Smooth muscle cell (in vitro differentiated cells): ENCODE measurements around the gene ABCC1. TPM values are rescaled to one million over a fixed set of nuclear protein-coding genes. Genes with fewer than 3 reads are reported as not detected.

Source experiments
- DNase-seq: peaks from one replicate; lab custom pipeline; 2025; ENCODE audit not compliant: unreplicated experiment; lab: John Stamatoyannopoulos, UW
- H2AFZ ChIP-seq: fragments of 200-600 bp; sonication (generic); 2 replicates; pipeline ENCODE4 v1.6.0; 2016; ENCODE audit warnings: antibody characterized with exemption, low read depth, mild to moderate bottlenecking
- H3F3A ChIP-seq: fragments of 200-600 bp; sonication (generic); 2 replicates; pipeline ENCODE4 v1.6.0; 2017; ENCODE audit warnings: antibody characterized with exemption, low read depth
- H3K27ac ChIP-seq: fragments of 200-600 bp; sonication (generic); 2 replicates; pipeline ENCODE4 v1.5.1; 2016; ENCODE audit warnings: low read depth, mild to moderate bottlenecking
- H3K27me3 ChIP-seq: fragments of 200-600 bp; sonication (generic); 2 replicates; pipeline ENCODE4 v1.6.1; 2016; ENCODE audit warnings: low read depth, mild to moderate bottlenecking
- H3K36me3 ChIP-seq: fragments of 200-600 bp; sonication (generic); 2 replicates; pipeline ENCODE4 v1.5.1; 2016; ENCODE audit warnings: low read depth
- H3K4me1 ChIP-seq: fragments of 200-600 bp; sonication (generic); 2 replicates; pipeline ENCODE4 v1.5.1; 2016; ENCODE audit warnings: low read depth
- H3K4me2 ChIP-seq: fragments of 200-600 bp; sonication (generic); 2 replicates; pipeline ENCODE4 v1.6.0; 2016; ENCODE audit warnings: mild to moderate bottlenecking
- H3K4me3 ChIP-seq: fragments of 200-600 bp; sonication (generic); 2 replicates; pipeline ENCODE4 v1.5.1; 2016; ENCODE audit warnings: mild to moderate bottlenecking
- H3K79me2 ChIP-seq: fragments of 200-600 bp; sonication (generic); 2 replicates; pipeline ENCODE4 v1.6.0; 2016; ENCODE audit warnings: low read depth, mild to moderate bottlenecking
- H3K9ac ChIP-seq: fragments of 200-600 bp; sonication (generic); 2 replicates; pipeline ENCODE4 v1.6.0; 2016; ENCODE audit warnings: low read depth
- H3K9me3 ChIP-seq: fragments of 200-600 bp; sonication (generic); replicated peaks from 2 replicates; pipeline ENCODE4 v1.5.1; 2016; ENCODE audit warnings: low read depth
- H4K20me1 ChIP-seq: fragments of 200-600 bp; sonication (generic); 2 replicates; pipeline ENCODE4 v1.6.0; 2016; ENCODE audit warnings: low read depth
- WGBS: methylation state at CpG from one replicate; pipeline ENCODE4 v1.1.7; 2016; ENCODE audit warnings: low lambda C conversion rate; 5-methylcytosine and 5-hydroxymethylcytosine counted together
- polyA plus RNA-seq: library from polyadenylated mRNA; unstranded; fragments of >200 nt; fragmentation: Nextera tagmentation; extraction: Ambion mirVana; gene quantifications from 2 replicates; pipeline ENCODE4 v1.2.1, GENCODE V29; 2016
- total RNA-seq: library from RNA; depleted of rRNA; stranded (reverse); fragments of >200 nt; gene quantifications from 2 replicates; pipeline ENCODE4 v1.2.3, GENCODE V29; 2014
- TF ChIP-seq, protein P1 (sequence below): fragments of 200-600 bp; sonication (generic); IDR thresholded peaks from 2 replicates; pipeline ENCODE4 v1.5.1; 2017; ENCODE audit warnings: borderline replicate concordance, mild to moderate bottlenecking, antibody characterized with exemption; ENCODE audit not compliant: insufficient read depth, poor library complexity, severe bottlenecking

The ABCC1 gene
- total and polyA plus RNA-seq, 2 experiments from 2014 or later, result 10.2 to 22.7 TPM

DNA sequence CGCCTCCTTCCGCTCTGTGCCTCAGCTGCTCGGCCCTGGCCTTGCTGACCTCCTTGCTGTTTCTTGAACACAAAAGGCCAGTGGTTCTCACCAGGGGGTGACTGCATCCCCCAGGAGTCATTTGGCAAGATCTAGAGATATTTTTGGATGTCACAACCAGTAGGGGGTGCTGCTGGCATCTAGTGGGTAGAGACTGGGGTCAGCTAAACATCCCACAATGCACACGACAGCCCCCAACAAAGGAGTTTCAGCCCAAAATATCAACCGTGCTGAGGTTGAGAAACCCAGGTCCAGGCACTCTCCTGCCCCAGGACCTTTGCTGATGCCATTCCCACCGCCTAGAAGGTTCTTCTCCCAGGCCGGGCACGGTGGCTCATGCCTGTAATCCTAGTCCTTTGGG is 234.1 kb downstream of the ABCC1 start:
- H3F3A ChIP-seq, result no peaks in the 10 kb centered on the region
- H3K36me3 ChIP-seq, result no peaks in the 10 kb centered on the region
- TF ChIP-seq, protein P1, sequence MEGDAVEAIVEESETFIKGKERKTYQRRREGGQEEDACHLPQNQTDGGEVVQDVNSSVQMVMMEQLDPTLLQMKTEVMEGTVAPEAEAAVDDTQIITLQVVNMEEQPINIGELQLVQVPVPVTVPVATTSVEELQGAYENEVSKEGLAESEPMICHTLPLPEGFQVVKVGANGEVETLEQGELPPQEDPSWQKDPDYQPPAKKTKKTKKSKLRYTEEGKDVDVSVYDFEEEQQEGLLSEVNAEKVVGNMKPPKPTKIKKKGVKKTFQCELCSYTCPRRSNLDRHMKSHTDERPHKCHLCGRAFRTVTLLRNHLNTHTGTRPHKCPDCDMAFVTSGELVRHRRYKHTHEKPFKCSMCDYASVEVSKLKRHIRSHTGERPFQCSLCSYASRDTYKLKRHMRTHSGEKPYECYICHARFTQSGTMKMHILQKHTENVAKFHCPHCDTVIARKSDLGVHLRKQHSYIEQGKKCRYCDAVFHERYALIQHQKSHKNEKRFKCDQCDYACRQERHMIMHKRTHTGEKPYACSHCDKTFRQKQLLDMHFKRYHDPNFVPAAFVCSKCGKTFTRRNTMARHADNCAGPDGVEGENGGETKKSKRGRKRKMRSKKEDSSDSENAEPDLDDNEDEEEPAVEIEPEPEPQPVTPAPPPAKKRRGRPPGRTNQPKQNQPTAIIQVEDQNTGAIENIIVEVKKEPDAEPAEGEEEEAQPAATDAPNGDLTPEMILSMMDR, result peak; percentile 17
- no peaks in the 10 kb centered on the region for H3K9me3 ChIP-seq
- no peaks in the 10 kb centered on the region for H3K27me3 ChIP-seq
- 78% methylated on average over 8 of the region's 8 CpGs for WGBS
- no peaks in the 10 kb centered on the region for H3K4me1 ChIP-seq
- H3K4me2 ChIP-seq, result no peak overlapping the region
- no peak overlapping the region for H2AFZ ChIP-seq
- DNase-seq, result no peak
- no peak overlapping the region for H3K9ac ChIP-seq
- H3K4me3 ChIP-seq, result no peak overlapping the region
- H3K27ac ChIP-seq, result no peak overlapping the region
- H4K20me1 ChIP-seq, result no peaks in the 10 kb centered on the region
- H3K79me2 ChIP-seq, result no peaks in the 10 kb centered on the region

GRCh38 chr16:16184594-16184993 is 235.2 kb downstream of the ABCC1 start:
- TF ChIP-seq, protein P1, result no peak
- DNase-seq, result no peak
- H3K9ac ChIP-seq, result no peak overlapping the region

GRCh38 chr16:16185095-16185494 is 235.7 kb downstream of the ABCC1 start:
- H3K79me2 ChIP-seq, result no peaks in the 10 kb centered on the region
- H4K20me1 ChIP-seq, result no peaks in the 10 kb centered on the region
- TF ChIP-seq, protein P1, result no peak
- H3K9me3 ChIP-seq, result no peaks in the 10 kb centered on the region
- H3K27me3 ChIP-seq, result no peaks in the 10 kb centered on the region
- H3K9ac ChIP-seq, result no peak overlapping the region
- H3K36me3 ChIP-seq, result no peaks in the 10 kb centered on the region
- H2AFZ ChIP-seq, result no peak overlapping the region
- no peaks in the 10 kb centered on the region for H3F3A ChIP-seq
- no peaks in the 10 kb centered on the region for H3K4me1 ChIP-seq
- no peak overlapping the region for H3K27ac ChIP-seq
- 79% methylated on average over 3 of the region's 4 CpGs for WGBS
- DNase-seq, result no peak
- no peak overlapping the region for H3K4me3 ChIP-seq
- H3K4me2 ChIP-seq, result no peak overlapping the region

More at GRCh38 chr16:16184594-16184993, 235.2 kb downstream of the ABCC1 start:
- Histone ChIP-seq H3K27me3 (no peaks in the 10 kb centered on the region), H3K36me3 (no peaks in the 10 kb centered on the region), H3K4me3 (no peak overlapping the region), H3K4me2 (no peak overlapping the region), H3K79me2 (no peaks in the 10 kb centered on the region), H3K27ac (no peak overlapping the region), H4K20me1 (no peaks in the 10 kb centered on the region), H3F3A (no peaks in the 10 kb centered on the region), H3K4me1 (no peaks in the 10 kb centered on the region), H3K9me3 (no peaks in the 10 kb centered on the region), H2AFZ (no peak overlapping the region)
- WGBS, result 87% methylated on average over 5 of the region's 5 CpGs

- H2AFZ ChIP-seq, result no peak overlapping the region
- TF ChIP-seq, protein P1, result no peak
- H3K4me2 ChIP-seq, result no peak overlapping the region
- H3K27me3 ChIP-seq, result no peaks in the 10 kb centered on the region
- 96% methylated on average over 10 of the region's 11 CpGs for WGBS
- no peak overlapping the region for H3K4me3 ChIP-seq
- DNase-seq, result no peak
- no peaks in the 10 kb centered on the region for H3F3A ChIP-seq
- no peaks in the 10 kb centered on the region for H3K4me1 ChIP-seq
- no peaks in the 10 kb centered on the region for H3K36me3 ChIP-seq
- H3K9ac ChIP-seq, result no peak overlapping the region
- H3K9me3 ChIP-seq, result no peaks in the 10 kb centered on the region
- H4K20me1 ChIP-seq, result no peaks in the 10 kb centered on the region
- no peaks in the 10 kb centered on the region for H3K79me2 ChIP-seq
- no peak overlapping the region for H3K27ac ChIP-seq
Observed at GRCh38 chr16:16186820-16187219, 237.4 kb downstream of the ABCC1 start.
